GM19452 (cell line): ENCODE data around the gene SMYD3.
"Not testable (repeated sequence)": the region's sequence is repeated elsewhere in the genome, so short reads cannot be mapped to it uniquely, and the experiment has no call there.

Experiments
- ATAC-seq: cut with Tn5 transposase; IDR thresholded peaks from one replicate; pipeline ENCODE4 v1.9.1; 2021; ENCODE audit not compliant: unreplicated experiment

SMYD3 gene

GRCh38 chr1:245760301-245760700 is 746.8 kb downstream of the SMYD3 start:
- ATAC-seq = no peak

- ATAC-seq = no peak
These were observed 752.6 kb downstream of the SMYD3 start for GRCh38 chr1:245754463-245754961.

GRCh38 chr1:245753807-245754206 is 753.3 kb downstream of the SMYD3 start:
- no peak for ATAC-seq

- ATAC-seq = no peak
These were observed 754.5 kb downstream of the SMYD3 start for GRCh38 chr1:245752561-245752960.

- no peak for ATAC-seq
These were observed 755.2 kb downstream of the SMYD3 start for GRCh38 chr1:245751726-245752470.

GRCh38 chr1:245751116-245751515 is 756.0 kb downstream of the SMYD3 start:
- ATAC-seq = no peak

- ATAC-seq = no peak
These were observed 756.8 kb downstream of the SMYD3 start for GRCh38 chr1:245750261-245750660.

- ATAC-seq = no peak
These were observed 758.0 kb downstream of the SMYD3 start for GRCh38 chr1:245749053-245749452.

- ATAC-seq = no peak
These were observed 758.4 kb downstream of the SMYD3 start for GRCh38 chr1:245748646-245749045.

- no peak for ATAC-seq
These were observed 758.8 kb downstream of the SMYD3 start for GRCh38 chr1:245748240-245748639.

- ATAC-seq = no peak
These were observed 764.2 kb downstream of the SMYD3 start for GRCh38 chr1:245742896-245743295.

- not testable (repeated sequence) for ATAC-seq
These were observed 766.7 kb downstream of the SMYD3 start for GRCh38 chr1:245740336-245740735.

GRCh38 chr1:245730801-245731200 is 776.3 kb downstream of the SMYD3 start:
- ATAC-seq = no peak

GRCh38 chr1:245728035-245728434 is 779.0 kb downstream of the SMYD3 start:
- not testable (repeated sequence) for ATAC-seq

- no peak for ATAC-seq
These were observed 785.6 kb downstream of the SMYD3 start for GRCh38 chr1:245721488-245721887.

GRCh38 chr1:245718951-245719350 is 788.1 kb downstream of the SMYD3 start:
- ATAC-seq = no peak

GRCh38 chr1:245718123-245718522 is 789.0 kb downstream of the SMYD3 start:
- no peak for ATAC-seq

GRCh38 chr1:245717611-245718010 is 789.5 kb downstream of the SMYD3 start:
- ATAC-seq = no peak

GRCh38 chr1:245716561-245716960 is 790.5 kb downstream of the SMYD3 start:
- no peak for ATAC-seq

- no peak for ATAC-seq
These were observed 791.1 kb downstream of the SMYD3 start for GRCh38 chr1:245715970-245716369.

GRCh38 chr1:245715291-245715701 is 791.8 kb downstream of the SMYD3 start:
- no peak for ATAC-seq

GRCh38 chr1:245714027-245714426 is 793.1 kb downstream of the SMYD3 start:
- not testable (repeated sequence) for ATAC-seq
